ENCODE data around the gene PIK3R6. TPM values are rescaled to one million over a fixed set of nuclear protein-coding genes. Genes with fewer than 3 reads are reported as not detected.

Gene PIK3R6
- total and polyA plus RNA-seq, 2 of the 4 experiments (the other 2 are of a cell fraction) = not detected

- Histone ChIP-seq H2AFZ (replicated peaks; ENCODE audit: low read length, poor library complexity) (no peak overlapping the region), H3K27me3 (ENCODE audit: control insufficient read depth, insufficient read depth, low read length) (no peaks in the 10 kb centered on the region), H2BK20ac (ENCODE audit: low read depth, low read length) (no peak overlapping the region), H4K91ac (ENCODE audit: insufficient read depth, low read depth, low read length) (no peak overlapping the region), H2BK5ac (ENCODE audit: low read depth, low read length, poor library complexity, severe bottlenecking) (no peak overlapping the region), H3K4ac (ENCODE audit: low read depth, low read length) (no peak overlapping the region), H3K9me1 (ENCODE audit: insufficient read depth, low read length) (no peaks in the 10 kb centered on the region), H3K27ac (ENCODE audit: insufficient read depth, low read length) (no peak overlapping the region), H3K4me2 (ENCODE audit: low read depth, low read length) (no peak overlapping the region), H3K23ac (ENCODE audit: low read depth, low read length) (no peak overlapping the region), H2AK9ac (replicated peaks; ENCODE audit: low read depth, low read length, poor library complexity) (no peak overlapping the region), H4K5ac (ENCODE audit: low read depth, low read length) (no peak overlapping the region), H3K56ac (ENCODE audit: extremely low read depth, insufficient read depth, low read length) (no peak overlapping the region), H2BK120ac (ENCODE audit: low read depth, low read length) (no peak overlapping the region), H3K14ac (replicated peaks; ENCODE audit: low read depth, low read length) (no peak overlapping the region), H4K20me1 (ENCODE audit: insufficient read depth, low read length) (no peaks in the 10 kb centered on the region), H3K4me1 (ENCODE audit: control insufficient read depth, insufficient read depth, low read length) (no peaks in the 10 kb centered on the region), H3K18ac (ENCODE audit: low read depth, low read length) (no peak overlapping the region), H3K79me1 (ENCODE audit: low read depth in 1 of 2, low read length in 2 of 2) (no peaks in the 10 kb centered on the region), H3K4me3 (ENCODE audit: insufficient read depth, low read depth, low read length) (no peak overlapping the region), H3K36me3 (ENCODE audit: control insufficient read depth, insufficient read depth, low read length) (no peaks in the 10 kb centered on the region), H3K9ac (ENCODE audit: low read depth, low read length) (no peak overlapping the region), H2BK15ac (ENCODE audit: low read depth, low read length) (no peak overlapping the region), H3K9me3 (ENCODE audit: control insufficient read depth, insufficient read depth, low read length) (peaks cover 2% of the 10 kb centered on the region; the same call in 1 of the 2 replicates), H2AK5ac (ENCODE audit: low read depth, low read length) (no peak overlapping the region), H4K8ac (ENCODE audit: low read depth in 2 of 2, low read length in 2 of 2) (no peak overlapping the region)
- ATAC-seq (ENCODE audit: low read depth) (no peak), DNase-seq (no peak)
- dilution Hi-C loops (cut with HindIII; ENCODE audit: low sequenced_read_pairs, unreplicated experiment) (no loop called here), in situ Hi-C loops (cut with MboI; ENCODE audit: low sequenced_read_pairs) (no loop called here), intact Hi-C loops (cut with micrococcal nuclease) (no loop called here)
- TF ChIP-seq USF2 (IDR thresholded peaks at IDR 0.05; ENCODE audit: low read depth, low read length) (no peak), CTCF (conservative IDR thresholded peaks at IDR 0.05; ENCODE audit: low read depth, low read length) (no peak), CEBPB (IDR thresholded peaks at IDR 0.05; ENCODE audit: low read depth, low read length) (no peak), ELK1 (IDR thresholded peaks at IDR 0.05; ENCODE audit: borderline replicate concordance, low read depth, low read length) (no peak), RFX5 (IDR thresholded peaks at IDR 0.05; ENCODE audit: low read depth, low read length) (no peak), BHLHE40 (IDR thresholded peaks at IDR 0.05; ENCODE audit: low read depth, low read length) (no peak), NFE2L2 (IDR thresholded peaks at IDR 0.05; ENCODE audit: low read depth, low read length) (no peak), MAFK (IDR thresholded peaks at IDR 0.05; ENCODE audit: low read depth, low read length) (no peak), MXI1 (IDR thresholded peaks at IDR 0.05; ENCODE audit: borderline replicate concordance, low read depth, low read length) (no peak), FOS (IDR thresholded peaks at IDR 0.05; ENCODE audit: low read depth, low read length) (no peak), MAZ (IDR thresholded peaks at IDR 0.05; ENCODE audit: borderline replicate concordance, low read depth, low read length) (no peak)
- CTCF ChIA-PET = no interaction called here
- no TSS peak for BruUV-seq (replicated peaks)
- 50% methylated on average over 1 of the region's 8 CpGs; no CpG with 5 or more reads in 1 of the 2 experiments for whole genome bisulfite sequencing, 2 experiments (ENCODE audit: extremely low coverage in 2 of 2, insufficient read length in 1 of 2)
- POLR2A ChIA-PET (ENCODE audit: unreplicated experiment) = no interaction called here
Observed at GRCh38 chr17:8820311-8821010, 47.0 kb downstream of the PIK3R6 start.
